Keratinocyte (primary cell): ENCODE results near the gene SSPN. TPM values are rescaled to one million over a fixed set of nuclear protein-coding genes. Genes with fewer than 3 reads are reported as not detected.

Experiments
- DNase-seq: peaks from one replicate; pipeline ENCODE4 v3.0.0-alpha.2; 2011; ENCODE audit warnings: low read depth, missing footprints, low spot score
- FAIRE-seq: peaks from 2 replicates; lab custom pipeline; 2011; peaks lifted over from hg19 to GRCh38; lab: Jason Lieb, UNC
- H2AFZ ChIP-seq: 2 replicates; pipeline ENCODE4 v1.6.0; 2012; ENCODE audit warnings: low read length, control low read depth, inconsistent platforms; ENCODE audit not compliant: control insufficient read depth
- H3K27ac ChIP-seq: 2 replicates; pipeline ENCODE4 v1.5.1; 2011; ENCODE audit warnings: low read length; ENCODE audit not compliant: control insufficient read depth, insufficient read depth
- H3K27me3 ChIP-seq: 3 replicates; pipeline ENCODE4 v1.6.0; 2011; ENCODE audit warnings: low read length; ENCODE audit not compliant: control insufficient read depth, insufficient read depth; ENCODE audit errors: extremely low read depth
- H3K36me3 ChIP-seq, 2 experiments: 2 replicates in 1 of 2; 3 replicates in 1 of 2; pipeline ENCODE4 v1.5.1; 2011; ENCODE audit warnings: low read length in 2 of 2, mild to moderate bottlenecking in 1 of 2; ENCODE audit not compliant: control insufficient read depth in 2 of 2, insufficient read depth in 2 of 2; ENCODE audit errors: extremely low read depth in 1 of 2
- H3K4me1 ChIP-seq: 3 replicates; pipeline ENCODE4 v1.5.1; 2011; ENCODE audit warnings: low read length; ENCODE audit not compliant: control insufficient read depth, insufficient read depth; ENCODE audit errors: extremely low read depth
- H3K4me2 ChIP-seq: 3 replicates; pipeline ENCODE4 v1.6.0; 2011; ENCODE audit warnings: low read depth, low read length; ENCODE audit not compliant: control insufficient read depth, insufficient read depth; ENCODE audit errors: extremely low read depth
- H3K4me3 ChIP-seq, 3 experiments: fragments of 200-600 bp in 1 of 3; sonication (generic) in 1 of 3; 2 replicates in 2 of 3; 3 replicates in 1 of 3; pipeline ENCODE4 v1.5.1; 2011 to 2016; ENCODE audit warnings: low read length in 3 of 3, mild to moderate bottlenecking in 3 of 3, control low read depth in 2 of 3, inconsistent platforms in 1 of 3, low read depth in 1 of 3, mixed read lengths in 1 of 3, mixed run types in 1 of 3, moderate library complexity in 1 of 3; ENCODE audit not compliant: control insufficient read depth in 2 of 3, insufficient read depth in 2 of 3; ENCODE audit errors: extremely low read depth in 1 of 3
- H3K79me2 ChIP-seq: 2 replicates; pipeline ENCODE4 v1.6.0; 2012; ENCODE audit warnings: low read length; ENCODE audit not compliant: control insufficient read depth, insufficient read depth
- H3K9ac ChIP-seq: 3 replicates; pipeline ENCODE4 v1.6.0; 2011; ENCODE audit warnings: low read length; ENCODE audit not compliant: control insufficient read depth, insufficient read depth; ENCODE audit errors: extremely low read depth
- H3K9me1 ChIP-seq: 3 replicates; pipeline ENCODE4 v1.6.0; 2011; ENCODE audit warnings: low read length; ENCODE audit not compliant: control insufficient read depth, insufficient read depth; ENCODE audit errors: extremely low read depth
- H3K9me3 ChIP-seq: 2 replicates; pipeline ENCODE4 v1.5.1; 2012; ENCODE audit warnings: low read depth, low read length; ENCODE audit not compliant: control insufficient read depth
- H4K20me1 ChIP-seq: 3 replicates; pipeline ENCODE4 v1.6.0; 2011; ENCODE audit warnings: low read length; ENCODE audit not compliant: control insufficient read depth, insufficient read depth; ENCODE audit errors: extremely low read depth
- EZH2 ChIP-seq: IDR thresholded peaks from one replicate; pipeline ENCODE4 v1.6.1; 2012; ENCODE audit warnings: inconsistent platforms, mild to moderate bottlenecking, low read length, moderate library complexity
- dilution Hi-C: fragments of 300-500 bp; cut with MboI; formaldehyde crosslinking; loops from one replicate; pipeline ENCODE4 v1.7.0; 2020; ENCODE audit warnings: low sequenced_read_pairs; ENCODE audit not compliant: extremely low pct_ligation_motif_present
- polyA plus RNA-seq, 5 experiments: library from polyadenylated mRNA; depleted of rRNA in 3 of 5; stranded (reverse) in 3 of 5; stranded (forward) in 1 of 5; unstranded in 1 of 5; fragments of >200 nt; gene quantifications; 1 replicate in 1 of 5; 2 replicates in 3 of 5; 3 replicates in 1 of 5; pipeline versions ENCODE4 v1.2.1 to v1.2.3, GENCODE V29; 2011 to 2012; ENCODE audit warnings: missing spikeins in 2 of 5, low read depth in 1 of 5, low replicate concordance in 1 of 5
- TF ChIP-seq, protein P1 (sequence below), 3 experiments: IDR thresholded peaks in 1 of 3; conservative IDR thresholded peaks in 1 of 3; optimal IDR thresholded peaks in 1 of 3; 2 replicates in 2 of 3; 3 replicates in 1 of 3; pipeline versions ENCODE3 to v1.5.1; 2011; ENCODE audit warnings: low read length in 3 of 3, mild to moderate bottlenecking in 3 of 3, moderate library complexity in 2 of 3, control low read depth in 1 of 3, inconsistent platforms in 1 of 3; ENCODE audit not compliant: insufficient read depth in 2 of 3; ENCODE audit errors: extremely low read depth in 1 of 3

SSPN gene
- polyA plus RNA-seq, 1 donor (not counting 4 experiments of a cell fraction or from before 2014, with no cell fraction given), result 1.0 TPM

DNA sequence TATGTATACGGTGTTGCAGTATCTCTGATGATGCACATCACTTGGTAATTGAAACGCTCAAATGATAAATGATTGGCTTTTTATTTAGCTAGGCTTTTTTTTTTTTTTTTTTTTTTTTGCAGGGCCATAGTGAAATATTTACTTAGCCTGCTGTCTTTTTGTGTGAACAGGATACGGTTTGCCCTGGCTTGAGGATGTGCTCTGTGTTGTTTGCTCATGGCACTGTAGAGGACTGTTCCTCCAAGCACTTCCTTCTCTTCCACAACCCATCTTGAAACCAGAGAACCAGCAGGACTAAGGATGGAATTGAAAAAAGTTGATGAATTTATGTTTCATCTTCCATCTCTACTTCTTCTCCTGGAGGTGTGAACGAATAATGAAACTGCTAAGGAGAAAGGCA is 15.5 kb upstream of the SSPN start:
- H3K4me2 ChIP-seq, result no peak overlapping the region
- H3K79me2 ChIP-seq, result no peaks in the 10 kb centered on the region
- no peak overlapping the region for H2AFZ ChIP-seq
- H3K27ac ChIP-seq, result no peak overlapping the region
- no peaks in the 10 kb centered on the region for H3K27me3 ChIP-seq
- H3K4me1 ChIP-seq, result peaks cover 3% of the 10 kb centered on the region
- H3K9me1 ChIP-seq, result no peaks in the 10 kb centered on the region
- H3K36me3 ChIP-seq, result no peaks in the 10 kb centered on the region
- no peak overlapping the region for H3K4me3 ChIP-seq
- FAIRE-seq (no peak), DNase-seq (no peak)
- H3K9ac ChIP-seq, result no peak overlapping the region
- no peaks in the 10 kb centered on the region for H3K9me3 ChIP-seq
- no peaks in the 10 kb centered on the region for H4K20me1 ChIP-seq
- TF ChIP-seq, protein P1, sequence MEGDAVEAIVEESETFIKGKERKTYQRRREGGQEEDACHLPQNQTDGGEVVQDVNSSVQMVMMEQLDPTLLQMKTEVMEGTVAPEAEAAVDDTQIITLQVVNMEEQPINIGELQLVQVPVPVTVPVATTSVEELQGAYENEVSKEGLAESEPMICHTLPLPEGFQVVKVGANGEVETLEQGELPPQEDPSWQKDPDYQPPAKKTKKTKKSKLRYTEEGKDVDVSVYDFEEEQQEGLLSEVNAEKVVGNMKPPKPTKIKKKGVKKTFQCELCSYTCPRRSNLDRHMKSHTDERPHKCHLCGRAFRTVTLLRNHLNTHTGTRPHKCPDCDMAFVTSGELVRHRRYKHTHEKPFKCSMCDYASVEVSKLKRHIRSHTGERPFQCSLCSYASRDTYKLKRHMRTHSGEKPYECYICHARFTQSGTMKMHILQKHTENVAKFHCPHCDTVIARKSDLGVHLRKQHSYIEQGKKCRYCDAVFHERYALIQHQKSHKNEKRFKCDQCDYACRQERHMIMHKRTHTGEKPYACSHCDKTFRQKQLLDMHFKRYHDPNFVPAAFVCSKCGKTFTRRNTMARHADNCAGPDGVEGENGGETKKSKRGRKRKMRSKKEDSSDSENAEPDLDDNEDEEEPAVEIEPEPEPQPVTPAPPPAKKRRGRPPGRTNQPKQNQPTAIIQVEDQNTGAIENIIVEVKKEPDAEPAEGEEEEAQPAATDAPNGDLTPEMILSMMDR (optimal IDR thresholded peaks at IDR 0.05 in 1 of 3, IDR thresholded peaks at IDR 0.05 in 1 of 3, conservative IDR thresholded peaks at IDR 0.05 in 1 of 3; ENCODE audit: extremely low read depth in 1 of 3, insufficient read depth in 2 of 3, low read length in 3 of 3), result no peak
- TF ChIP-seq EZH2, result no peak
- dilution Hi-C loops, result no loop called here

GRCh38 chr12:26182377-26182776 is 13.0 kb upstream of the SSPN start:
- Histone ChIP-seq H3K9ac (no peak overlapping the region), H3K4me1 (peaks cover 26% of the 10 kb centered on the region), H3K27ac (no peak overlapping the region), H3K27me3 (no peaks in the 10 kb centered on the region), H3K79me2 (no peaks in the 10 kb centered on the region), H2AFZ (no peak overlapping the region), H3K36me3 (no peaks in the 10 kb centered on the region), H4K20me1 (no peaks in the 10 kb centered on the region), H3K4me2 (no peak overlapping the region), H3K4me3 (no peak overlapping the region), H3K9me1 (no peaks in the 10 kb centered on the region), H3K9me3 (no peaks in the 10 kb centered on the region)
- dilution Hi-C loops, result no loop called here
- TF ChIP-seq, protein P1 (optimal IDR thresholded peaks at IDR 0.05 in 1 of 3, IDR thresholded peaks at IDR 0.05 in 1 of 3, conservative IDR thresholded peaks at IDR 0.05 in 1 of 3; ENCODE audit: extremely low read depth in 1 of 3, insufficient read depth in 2 of 3, low read length in 3 of 3), result no peak
- FAIRE-seq (no peak), DNase-seq (no peak)
